Measurements from ENCODE around the gene ZBTB16. TPM values are rescaled to one million over a fixed set of nuclear protein-coding genes. Genes with fewer than 3 reads are reported as not detected.

Gene ZBTB16, protein sequence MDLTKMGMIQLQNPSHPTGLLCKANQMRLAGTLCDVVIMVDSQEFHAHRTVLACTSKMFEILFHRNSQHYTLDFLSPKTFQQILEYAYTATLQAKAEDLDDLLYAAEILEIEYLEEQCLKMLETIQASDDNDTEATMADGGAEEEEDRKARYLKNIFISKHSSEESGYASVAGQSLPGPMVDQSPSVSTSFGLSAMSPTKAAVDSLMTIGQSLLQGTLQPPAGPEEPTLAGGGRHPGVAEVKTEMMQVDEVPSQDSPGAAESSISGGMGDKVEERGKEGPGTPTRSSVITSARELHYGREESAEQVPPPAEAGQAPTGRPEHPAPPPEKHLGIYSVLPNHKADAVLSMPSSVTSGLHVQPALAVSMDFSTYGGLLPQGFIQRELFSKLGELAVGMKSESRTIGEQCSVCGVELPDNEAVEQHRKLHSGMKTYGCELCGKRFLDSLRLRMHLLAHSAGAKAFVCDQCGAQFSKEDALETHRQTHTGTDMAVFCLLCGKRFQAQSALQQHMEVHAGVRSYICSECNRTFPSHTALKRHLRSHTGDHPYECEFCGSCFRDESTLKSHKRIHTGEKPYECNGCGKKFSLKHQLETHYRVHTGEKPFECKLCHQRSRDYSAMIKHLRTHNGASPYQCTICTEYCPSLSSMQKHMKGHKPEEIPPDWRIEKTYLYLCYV
- total RNA-seq (2014; rRNA removed; shearing (Covaris generic)), result not detected in 2 replicates

- Histone ChIP-seq H3K9me3 (replicated peaks) (no peaks in the 10 kb centered on the region), H3K4me1 (no peaks in the 10 kb centered on the region), H3K27me3 (no peaks in the 10 kb centered on the region), H3K36me3 (no peaks in the 10 kb centered on the region), H3K4me3 (no peak within 1 kb of the TSS), H3K27ac (no peak within 1 kb of the TSS)
- DNase-seq, result no peak
These were observed at the start of gene ZBTB16 for GRCh38 chr11:114059278-114059983. TSS of gene ZBTB16 (plus strand) at chr11:114059711. CDS start at chr11:114063301, 3,590 bp downstream.

GRCh38 chr11:114010931-114011330 lies 48.6 kb upstream of the ZBTB16 start:
- Histone ChIP-seq H3K27me3 (no peaks in the 10 kb centered on the region), H3K9me3 (replicated peaks) (no peaks in the 10 kb centered on the region), H3K4me3 (no peak overlapping the region), H3K4me1 (no peaks in the 10 kb centered on the region), H3K36me3 (no peaks in the 10 kb centered on the region), H3K27ac (no peak overlapping the region)
- no peak for DNase-seq

- no peak overlapping the region for H3K27ac ChIP-seq
These were observed 48.1 kb upstream of the ZBTB16 start for GRCh38 chr11:114011443-114011842.

GRCh38 chr11:114015117-114015516 lies 44.4 kb upstream of the ZBTB16 start:
- no peaks in the 10 kb centered on the region for H3K36me3 ChIP-seq
- no peak for DNase-seq
- H3K27me3 ChIP-seq, result no peaks in the 10 kb centered on the region
- no peaks in the 10 kb centered on the region for H3K4me1 ChIP-seq
- H3K27ac ChIP-seq, result no peak overlapping the region
- no peaks in the 10 kb centered on the region for H3K9me3 ChIP-seq (replicated peaks)
- H3K4me3 ChIP-seq, result no peak overlapping the region

More at GRCh38 chr11:114011443-114011842, 48.1 kb upstream of the ZBTB16 start:
- Histone ChIP-seq H3K9me3 (replicated peaks) (no peaks in the 10 kb centered on the region), H3K36me3 (no peaks in the 10 kb centered on the region), H3K4me1 (no peaks in the 10 kb centered on the region), H3K27me3 (no peaks in the 10 kb centered on the region), H3K4me3 (no peak overlapping the region)
- no peak for DNase-seq

DNA sequence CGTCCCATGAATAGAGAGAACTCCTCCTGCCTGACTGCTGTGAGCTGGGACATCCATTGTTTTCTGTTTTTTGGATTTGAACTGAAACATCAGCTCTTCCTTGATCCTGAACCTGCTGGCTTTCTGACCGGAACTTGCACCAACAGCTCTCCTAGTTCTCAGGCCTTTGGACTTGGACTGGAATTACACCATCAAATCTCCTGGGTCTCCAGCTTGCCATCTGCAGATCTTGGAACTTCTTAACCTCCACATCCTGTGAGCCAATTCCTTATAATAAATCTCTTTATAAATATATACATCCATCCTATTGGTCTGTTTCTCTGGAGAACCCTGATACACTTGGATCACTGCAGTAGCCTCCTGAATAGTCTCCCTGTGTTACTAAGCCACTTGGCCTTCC lies 42.5 kb upstream of the ZBTB16 start:
- Histone ChIP-seq H3K4me1 (no peaks in the 10 kb centered on the region), H3K36me3 (no peaks in the 10 kb centered on the region), H3K27me3 (no peaks in the 10 kb centered on the region), H3K9me3 (replicated peaks) (no peaks in the 10 kb centered on the region), H3K27ac (no peak overlapping the region), H3K4me3 (no peak overlapping the region)
- DNase-seq, result no peak

DNA sequence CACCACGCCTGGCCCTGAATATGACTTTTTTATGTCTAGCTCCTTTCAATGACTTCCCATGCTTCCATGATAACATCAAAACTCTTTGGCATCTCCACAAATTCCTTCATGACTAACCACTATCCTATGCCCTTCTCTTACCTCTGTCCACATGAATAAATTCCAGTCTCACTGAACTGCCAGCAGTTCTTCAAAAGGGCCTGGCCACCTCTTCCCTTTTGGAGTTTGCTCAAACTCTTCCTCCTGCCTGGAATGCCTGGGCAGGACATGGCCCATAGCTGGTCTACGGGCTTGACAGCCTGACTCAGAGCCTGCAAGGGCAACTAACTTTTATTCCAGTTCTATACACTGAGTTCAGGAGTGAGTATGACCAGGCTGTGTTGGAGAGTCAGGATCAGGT lies 41.8 kb upstream of the ZBTB16 start:
- H3K4me3 ChIP-seq, result no peak overlapping the region
- no peaks in the 10 kb centered on the region for H3K9me3 ChIP-seq (replicated peaks)
- no peaks in the 10 kb centered on the region for H3K4me1 ChIP-seq
- no peaks in the 10 kb centered on the region for H3K36me3 ChIP-seq
- H3K27me3 ChIP-seq, result no peaks in the 10 kb centered on the region
- DNase-seq, result no peak
- H3K27ac ChIP-seq, result no peak overlapping the region

GRCh38 chr11:114019046-114019445 lies 40.5 kb upstream of the ZBTB16 start:
- no peak overlapping the region for H3K4me3 ChIP-seq
- no peak for DNase-seq
- no peaks in the 10 kb centered on the region for H3K4me1 ChIP-seq
- no peak overlapping the region for H3K27ac ChIP-seq
- no peaks in the 10 kb centered on the region for H3K27me3 ChIP-seq
- no peaks in the 10 kb centered on the region for H3K9me3 ChIP-seq (replicated peaks)
- no peaks in the 10 kb centered on the region for H3K36me3 ChIP-seq

DNA sequence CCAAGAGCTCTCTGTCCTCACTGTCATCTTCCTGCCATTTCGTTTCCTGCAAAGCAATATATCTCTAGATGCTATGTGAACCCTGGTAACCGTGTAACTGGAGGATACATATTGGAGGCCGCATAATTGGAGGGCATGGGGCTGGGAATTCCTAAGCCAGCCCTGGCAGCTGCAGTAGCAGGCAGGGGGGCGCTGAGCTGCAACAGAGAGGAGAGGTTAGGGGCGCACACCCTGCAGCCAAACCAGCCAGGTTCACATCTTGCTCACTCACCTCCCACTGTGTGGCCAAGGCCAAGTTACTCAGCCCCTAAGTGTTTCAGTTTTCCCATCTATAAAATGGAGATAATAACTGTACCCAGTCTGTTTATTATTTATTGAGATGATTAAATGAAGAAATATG lies 39.9 kb upstream of the ZBTB16 start:
- Histone ChIP-seq H3K4me3 (no peak overlapping the region), H3K27ac (no peak overlapping the region)

DNA sequence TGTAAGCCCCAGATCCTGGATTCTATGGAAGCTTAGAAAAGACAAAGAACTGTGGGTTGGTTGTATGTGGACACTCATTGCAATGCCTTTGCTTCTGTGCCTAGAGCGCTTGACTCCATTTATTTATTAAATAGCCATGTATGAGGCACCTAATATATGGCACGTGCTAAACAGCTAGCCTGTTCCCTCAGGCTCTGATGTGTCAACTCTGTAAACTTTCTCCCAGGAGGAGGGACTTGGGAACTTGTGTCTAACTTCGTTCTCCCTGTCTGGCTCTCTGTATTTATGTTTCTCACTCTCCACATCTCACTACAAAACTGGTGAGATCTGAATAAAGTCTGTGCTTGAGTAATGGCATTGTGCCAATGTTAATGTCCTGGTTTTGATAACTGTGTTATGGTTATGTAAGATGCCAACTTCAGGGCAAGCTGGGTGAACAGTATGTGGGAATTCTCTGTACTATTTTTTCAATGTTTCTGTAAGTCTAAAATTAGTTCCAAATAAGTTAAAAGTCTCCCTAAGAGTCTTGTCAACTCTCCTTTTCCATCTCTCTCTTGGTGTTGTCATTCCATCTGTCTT lies 34.1 kb upstream of the ZBTB16 start:
- no peak for DNase-seq
- Histone ChIP-seq H3K4me1 (no peaks in the 10 kb centered on the region), H3K27ac (no peak overlapping the region), H3K36me3 (no peaks in the 10 kb centered on the region), H3K27me3 (no peaks in the 10 kb centered on the region), H3K9me3 (replicated peaks) (no peaks in the 10 kb centered on the region), H3K4me3 (no peak overlapping the region)

More for the DNA sequence above, 39.9 kb upstream of the ZBTB16 start:
- DNase-seq, result no peak
- H3K36me3 ChIP-seq, result no peaks in the 10 kb centered on the region
- no peaks in the 10 kb centered on the region for H3K9me3 ChIP-seq (replicated peaks)
- no peaks in the 10 kb centered on the region for H3K4me1 ChIP-seq
- H3K27me3 ChIP-seq, result no peaks in the 10 kb centered on the region

DNA sequence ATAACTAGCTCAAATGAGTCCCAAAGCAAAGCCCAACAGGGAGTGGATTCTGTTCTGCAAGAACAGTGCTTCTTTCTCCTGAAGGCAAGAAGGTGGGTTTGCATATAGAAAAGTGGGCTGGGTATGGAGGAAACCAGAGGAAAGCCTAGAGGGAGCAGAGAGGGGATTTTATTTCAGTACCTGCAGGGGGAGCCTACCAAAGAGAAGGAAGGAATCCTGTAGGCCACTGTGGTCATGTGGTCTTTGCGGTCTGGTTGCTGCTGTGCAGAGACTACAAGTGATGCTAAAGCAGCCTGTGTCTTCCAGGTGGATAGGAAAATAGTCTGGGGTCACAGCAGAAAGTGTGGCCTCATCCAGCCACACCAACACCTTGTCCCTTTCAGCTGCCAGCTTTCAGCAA lies 33.2 kb upstream of the ZBTB16 start:
- no peaks in the 10 kb centered on the region for H3K4me1 ChIP-seq
- no peaks in the 10 kb centered on the region for H3K27me3 ChIP-seq
- H3K36me3 ChIP-seq, result no peaks in the 10 kb centered on the region
- no peaks in the 10 kb centered on the region for H3K9me3 ChIP-seq (replicated peaks)
- DNase-seq, result no peak
- H3K27ac ChIP-seq, result no peak overlapping the region
- no peak overlapping the region for H3K4me3 ChIP-seq

- DNase-seq, result no peak
- no peaks in the 10 kb centered on the region for H3K36me3 ChIP-seq
- no peaks in the 10 kb centered on the region for H3K27me3 ChIP-seq
- H3K4me1 ChIP-seq, result no peaks in the 10 kb centered on the region
- H3K4me3 ChIP-seq, result no peak overlapping the region
- no peak overlapping the region for H3K27ac ChIP-seq
- H3K9me3 ChIP-seq (replicated peaks), result no peaks in the 10 kb centered on the region
These were observed 32.1 kb upstream of the ZBTB16 start for GRCh38 chr11:114027391-114027790.

DNA sequence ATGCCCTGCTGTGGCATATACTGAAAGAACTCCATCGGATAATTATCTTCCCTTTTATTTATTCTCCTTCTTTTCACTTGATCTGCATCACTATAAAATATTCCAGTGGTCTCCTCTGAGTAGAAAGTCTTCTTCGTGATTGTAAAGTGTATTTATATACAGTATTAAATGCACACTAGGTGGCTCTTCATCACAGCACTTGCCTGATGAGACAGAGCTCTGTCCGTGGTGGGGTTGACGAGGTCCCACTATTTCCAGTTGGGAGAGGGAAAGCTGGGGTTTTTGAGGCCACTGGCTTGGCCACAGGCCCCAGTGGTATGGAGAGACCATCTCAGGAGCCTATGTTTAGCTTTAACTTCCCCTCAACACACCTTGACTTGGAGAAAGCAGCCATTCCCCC lies 31.6 kb upstream of the ZBTB16 start:
- Histone ChIP-seq H3K27ac (no peak overlapping the region), H3K27me3 (no peaks in the 10 kb centered on the region), H3K4me3 (no peak overlapping the region), H3K36me3 (no peaks in the 10 kb centered on the region), H3K9me3 (replicated peaks) (no peaks in the 10 kb centered on the region), H3K4me1 (no peaks in the 10 kb centered on the region)
- DNase-seq, result no peak

GRCh38 chr11:114031246-114031966 lies 28.1 kb upstream of the ZBTB16 start:
- DNase-seq, result peak in 1 of 2 experiments; percentile 9
- no peak overlapping the region for H3K4me3 ChIP-seq
- no peaks in the 10 kb centered on the region for H3K4me1 ChIP-seq
- no peaks in the 10 kb centered on the region for H3K27me3 ChIP-seq
- H3K36me3 ChIP-seq, result no peaks in the 10 kb centered on the region
- H3K9me3 ChIP-seq (replicated peaks), result no peaks in the 10 kb centered on the region
- no peak overlapping the region for H3K27ac ChIP-seq

DNA sequence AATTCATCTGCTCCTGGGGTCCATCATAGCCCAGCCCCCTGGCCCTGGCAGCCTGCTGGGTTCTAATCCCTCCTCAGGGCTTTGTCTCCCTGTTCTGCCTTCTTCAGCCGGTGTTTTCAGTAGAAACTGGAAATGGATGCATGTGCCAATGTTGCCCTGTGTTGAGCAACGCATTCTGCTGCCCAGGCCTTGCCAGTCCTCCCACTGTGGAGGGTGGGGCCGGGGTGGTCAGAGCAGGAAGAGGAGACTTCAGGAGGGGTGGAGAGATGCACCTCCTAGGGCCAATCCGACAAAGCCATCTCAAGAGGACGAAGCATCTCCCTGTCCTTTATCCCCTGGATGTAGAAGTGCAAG lies 27.6 kb upstream of the ZBTB16 start:
- Histone ChIP-seq H3K4me3 (no peak overlapping the region), H3K27ac (no peak overlapping the region), H3K36me3 (no peaks in the 10 kb centered on the region), H3K27me3 (no peaks in the 10 kb centered on the region), H3K9me3 (replicated peaks) (no peaks in the 10 kb centered on the region), H3K4me1 (no peaks in the 10 kb centered on the region)
- DNase-seq, result no peak

All from SJCRH30 (cell line).